ENCODE measurements around the gene SPANXA1.
"Not testable (repeated sequence)": the region's sequence is repeated elsewhere in the genome, so short reads cannot be mapped to it uniquely, and the experiment has no call there.

The SPANXA1 gene

GRCh38 chrX:141584638-141585037 lies at the start of gene SPANXA1:
Gene SPANXA1, minus strand, starts transcription at chrX:141584738. Its CDS starts 60 bp downstream, at chrX:141584678.
- not testable (repeated sequence) for DNase-seq

GRCh38 chrX:141632124-141632523 lies 47.6 kb upstream of the SPANXA1 start:
- DNase-seq = no peak

GRCh38 chrX:141619336-141619735 lies 34.8 kb upstream of the SPANXA1 start:
- no peak for DNase-seq

- DNase-seq = no peak
Measured at GRCh38 chrX:141609111-141609510, 24.6 kb upstream of the SPANXA1 start.

- DNase-seq = not testable (repeated sequence)
Measured at GRCh38 chrX:141589408-141589807, 4.9 kb upstream of the SPANXA1 start, which contains the start of gene SPANXA2. Gene SPANXA2, plus strand, starts transcription at chrX:141589708. Its CDS starts 60 bp downstream, at chrX:141589768.

- DNase-seq = not testable (repeated sequence)
Measured at GRCh38 chrX:141542551-141542950, 42.0 kb downstream of the SPANXA1 start.
